ENCODE measurements around the gene PLSCR2.

Gene PLSCR2

GRCh38 chr3:146469150-146470017 lies at the start of gene PLSCR2:
PLSCR2 (minus strand) TSS chr3:146469561; CDS start chr3:146459904, 9,657 bp downstream.
- Histone ChIP-seq H3K27me3 (ENCODE audit: control insufficient read depth, insufficient read depth, low read length) (no peaks in the 10 kb centered on the region), H3K36me3 (ENCODE audit: control insufficient read depth, insufficient read depth, low read length) (no peaks in the 10 kb centered on the region), H3K4me3 (ENCODE audit: low read length) (peak within 1 kb of the TSS; percentile 82), H3K9ac (ENCODE audit: low read length) (peak within 1 kb of the TSS; percentile 95), H3K9me3 (ENCODE audit: control insufficient read depth, low read length) (no peaks in the 10 kb centered on the region), H3K4me1 (ENCODE audit: control insufficient read depth, insufficient read depth, low read length) (peaks cover 16% of the 10 kb centered on the region)

GRCh38 chr3:146517684-146518435 lies 48.5 kb upstream of the PLSCR2 start:
- Histone ChIP-seq H3K4me1 (ENCODE audit: control insufficient read depth, insufficient read depth, low read length) (peaks cover 17% of the 10 kb centered on the region), H3K9me3 (ENCODE audit: control insufficient read depth, low read length) (no peaks in the 10 kb centered on the region), H3K27me3 (ENCODE audit: control insufficient read depth, insufficient read depth, low read length) (no peaks in the 10 kb centered on the region), H3K36me3 (ENCODE audit: control insufficient read depth, insufficient read depth, low read length) (no peaks in the 10 kb centered on the region), H3K9ac (ENCODE audit: low read length) (no peak overlapping the region), H3K4me3 (ENCODE audit: low read length) (peak overlapping the region; percentile 14)

GRCh38 chr3:146513386-146514051 lies 44.2 kb upstream of the PLSCR2 start:
- Histone ChIP-seq H3K9ac (ENCODE audit: low read length) (no peak overlapping the region), H3K27me3 (ENCODE audit: control insufficient read depth, insufficient read depth, low read length) (no peaks in the 10 kb centered on the region), H3K4me3 (ENCODE audit: low read length) (no peak overlapping the region), H3K4me1 (ENCODE audit: control insufficient read depth, insufficient read depth, low read length) (peaks cover 43% of the 10 kb centered on the region), H3K36me3 (ENCODE audit: control insufficient read depth, insufficient read depth, low read length) (no peaks in the 10 kb centered on the region), H3K9me3 (ENCODE audit: control insufficient read depth, low read length) (no peaks in the 10 kb centered on the region)

- no peaks in the 10 kb centered on the region for H3K36me3 ChIP-seq (ENCODE audit: control insufficient read depth, insufficient read depth, low read length)
- peaks cover 40% of the 10 kb centered on the region for H3K4me1 ChIP-seq (ENCODE audit: control insufficient read depth, insufficient read depth, low read length)
- no peaks in the 10 kb centered on the region for H3K9me3 ChIP-seq (ENCODE audit: control insufficient read depth, low read length)
- H3K4me3 ChIP-seq (ENCODE audit: low read length), result no peak overlapping the region
- no peak overlapping the region for H3K9ac ChIP-seq (ENCODE audit: low read length)
- no peaks in the 10 kb centered on the region for H3K27me3 ChIP-seq (ENCODE audit: control insufficient read depth, insufficient read depth, low read length)
These were observed 42.2 kb upstream of the PLSCR2 start for GRCh38 chr3:146511402-146512134.

GRCh38 chr3:146507331-146508120 lies 38.2 kb upstream of the PLSCR2 start:
- H3K27me3 ChIP-seq (ENCODE audit: control insufficient read depth, insufficient read depth, low read length), result no peaks in the 10 kb centered on the region
- no peak overlapping the region for H3K9ac ChIP-seq (ENCODE audit: low read length)

GRCh38 chr3:146505516-146505915 lies 36.2 kb upstream of the PLSCR2 start:
- Histone ChIP-seq H3K27me3 (ENCODE audit: control insufficient read depth, insufficient read depth, low read length) (no peaks in the 10 kb centered on the region), H3K4me3 (ENCODE audit: low read length) (no peak overlapping the region), H3K4me1 (ENCODE audit: control insufficient read depth, insufficient read depth, low read length) (peaks cover 32% of the 10 kb centered on the region), H3K36me3 (ENCODE audit: control insufficient read depth, insufficient read depth, low read length) (no peaks in the 10 kb centered on the region), H3K9ac (ENCODE audit: low read length) (no peak overlapping the region), H3K9me3 (ENCODE audit: control insufficient read depth, low read length) (no peaks in the 10 kb centered on the region)

More at GRCh38 chr3:146507331-146508120, 38.2 kb upstream of the PLSCR2 start:
- no peaks in the 10 kb centered on the region for H3K9me3 ChIP-seq (ENCODE audit: control insufficient read depth, low read length)
- H3K4me3 ChIP-seq (ENCODE audit: low read length), result no peak overlapping the region
- H3K36me3 ChIP-seq (ENCODE audit: control insufficient read depth, insufficient read depth, low read length), result no peaks in the 10 kb centered on the region
- peaks cover 49% of the 10 kb centered on the region for H3K4me1 ChIP-seq (ENCODE audit: control insufficient read depth, insufficient read depth, low read length)

GRCh38 chr3:146504498-146505197 lies 35.3 kb upstream of the PLSCR2 start:
- peaks cover 27% of the 10 kb centered on the region for H3K4me1 ChIP-seq (ENCODE audit: control insufficient read depth, insufficient read depth, low read length)
- H3K9me3 ChIP-seq (ENCODE audit: control insufficient read depth, low read length), result no peaks in the 10 kb centered on the region
- no peaks in the 10 kb centered on the region for H3K27me3 ChIP-seq (ENCODE audit: control insufficient read depth, insufficient read depth, low read length)
- H3K36me3 ChIP-seq (ENCODE audit: control insufficient read depth, insufficient read depth, low read length), result no peaks in the 10 kb centered on the region
- H3K9ac ChIP-seq (ENCODE audit: low read length), result no peak overlapping the region
- no peak overlapping the region for H3K4me3 ChIP-seq (ENCODE audit: low read length)

- no peaks in the 10 kb centered on the region for H3K27me3 ChIP-seq (ENCODE audit: control insufficient read depth, insufficient read depth, low read length)
- no peak overlapping the region for H3K4me3 ChIP-seq (ENCODE audit: low read length)
- H3K9ac ChIP-seq (ENCODE audit: low read length), result no peak overlapping the region
- H3K36me3 ChIP-seq (ENCODE audit: control insufficient read depth, insufficient read depth, low read length), result no peaks in the 10 kb centered on the region
- no peaks in the 10 kb centered on the region for H3K9me3 ChIP-seq (ENCODE audit: control insufficient read depth, low read length)
- peaks cover 27% of the 10 kb centered on the region for H3K4me1 ChIP-seq (ENCODE audit: control insufficient read depth, insufficient read depth, low read length)
These were observed 34.3 kb upstream of the PLSCR2 start for GRCh38 chr3:146503461-146504202.

GRCh38 chr3:146502887-146503460 lies 33.6 kb upstream of the PLSCR2 start:
- H3K27me3 ChIP-seq (ENCODE audit: control insufficient read depth, insufficient read depth, low read length), result no peaks in the 10 kb centered on the region
- H3K36me3 ChIP-seq (ENCODE audit: control insufficient read depth, insufficient read depth, low read length), result no peaks in the 10 kb centered on the region
- H3K4me3 ChIP-seq (ENCODE audit: low read length), result no peak overlapping the region
- peaks cover 27% of the 10 kb centered on the region for H3K4me1 ChIP-seq (ENCODE audit: control insufficient read depth, insufficient read depth, low read length)
- no peak overlapping the region for H3K9ac ChIP-seq (ENCODE audit: low read length)
- no peaks in the 10 kb centered on the region for H3K9me3 ChIP-seq (ENCODE audit: control insufficient read depth, low read length)

- no peaks in the 10 kb centered on the region for H3K27me3 ChIP-seq (ENCODE audit: control insufficient read depth, insufficient read depth, low read length)
- no peaks in the 10 kb centered on the region for H3K36me3 ChIP-seq (ENCODE audit: control insufficient read depth, insufficient read depth, low read length)
- H3K4me3 ChIP-seq (ENCODE audit: low read length), result no peak overlapping the region
- H3K9ac ChIP-seq (ENCODE audit: low read length), result no peak overlapping the region
- peaks cover 19% of the 10 kb centered on the region for H3K4me1 ChIP-seq (ENCODE audit: control insufficient read depth, insufficient read depth, low read length)
- no peaks in the 10 kb centered on the region for H3K9me3 ChIP-seq (ENCODE audit: control insufficient read depth, low read length)
These were observed 32.4 kb upstream of the PLSCR2 start for GRCh38 chr3:146501752-146502151.
